ENCODE data around the gene AHRR.

DNA sequence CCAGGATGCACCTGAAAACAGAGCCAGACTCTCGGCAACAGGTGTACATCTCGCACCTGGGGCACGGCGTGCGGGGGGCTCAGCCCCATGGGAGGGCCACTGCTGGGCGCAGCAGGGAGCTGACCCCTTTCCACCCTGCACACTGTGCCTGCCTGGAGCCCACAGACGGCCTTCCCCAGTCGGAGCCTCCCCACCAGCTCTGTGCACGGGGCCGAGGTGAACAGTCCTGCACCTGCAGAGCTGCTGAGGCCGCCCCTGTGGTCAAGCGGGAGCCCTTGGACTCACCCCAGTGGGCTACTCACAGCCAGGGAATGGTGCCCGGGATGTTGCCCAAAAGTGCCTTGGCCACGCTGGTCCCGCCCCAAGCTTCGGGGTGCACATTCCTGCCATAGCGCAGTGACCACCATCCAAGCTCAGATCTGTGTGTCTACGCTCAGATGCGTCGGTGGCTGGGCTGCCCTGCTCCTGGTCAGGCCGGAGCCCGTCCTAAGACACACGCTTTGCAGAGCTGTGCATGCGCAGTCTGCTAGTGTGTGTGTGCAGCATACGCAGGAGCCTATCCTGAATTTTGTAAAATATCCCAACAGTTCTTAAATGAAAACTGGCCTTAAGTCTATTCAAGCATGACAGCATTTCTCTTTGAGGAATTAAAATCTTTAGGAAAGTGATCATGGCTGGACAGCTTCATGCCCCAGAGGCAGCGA is 113.1 kb downstream of the AHRR start:
- TF ChIP-seq POLR2A (IDR thresholded peaks at IDR 0.05): no peak
- TF ChIP-seq, protein P1, sequence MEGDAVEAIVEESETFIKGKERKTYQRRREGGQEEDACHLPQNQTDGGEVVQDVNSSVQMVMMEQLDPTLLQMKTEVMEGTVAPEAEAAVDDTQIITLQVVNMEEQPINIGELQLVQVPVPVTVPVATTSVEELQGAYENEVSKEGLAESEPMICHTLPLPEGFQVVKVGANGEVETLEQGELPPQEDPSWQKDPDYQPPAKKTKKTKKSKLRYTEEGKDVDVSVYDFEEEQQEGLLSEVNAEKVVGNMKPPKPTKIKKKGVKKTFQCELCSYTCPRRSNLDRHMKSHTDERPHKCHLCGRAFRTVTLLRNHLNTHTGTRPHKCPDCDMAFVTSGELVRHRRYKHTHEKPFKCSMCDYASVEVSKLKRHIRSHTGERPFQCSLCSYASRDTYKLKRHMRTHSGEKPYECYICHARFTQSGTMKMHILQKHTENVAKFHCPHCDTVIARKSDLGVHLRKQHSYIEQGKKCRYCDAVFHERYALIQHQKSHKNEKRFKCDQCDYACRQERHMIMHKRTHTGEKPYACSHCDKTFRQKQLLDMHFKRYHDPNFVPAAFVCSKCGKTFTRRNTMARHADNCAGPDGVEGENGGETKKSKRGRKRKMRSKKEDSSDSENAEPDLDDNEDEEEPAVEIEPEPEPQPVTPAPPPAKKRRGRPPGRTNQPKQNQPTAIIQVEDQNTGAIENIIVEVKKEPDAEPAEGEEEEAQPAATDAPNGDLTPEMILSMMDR (IDR thresholded peaks at IDR 0.05): no peak

All from stomach (tissue), 4 donors.